Dermis microvascular lymphatic vessel endothelial cell (primary cell): ENCODE measurements around the gene DZIP3. TPM values are rescaled to one million over a fixed set of nuclear protein-coding genes. Genes with fewer than 3 reads are reported as not detected.
"Not testable (repeated sequence)": the region's sequence is repeated elsewhere in the genome, so short reads cannot be mapped to it uniquely, and the experiment has no call there.

ENCODE experiments used
- DNase-seq, 2 donors: peaks; one replicate each; pipeline versions ENCODE4 v3.0.0 to v3.0.0-alpha.2; 2010; ENCODE audit warnings: low read depth in 2 of 2
- total RNA-seq: library from RNA; depleted of rRNA; stranded (reverse); fragments of >200 nt; gene quantifications from 2 replicates; pipeline ENCODE4 v1.2.1, GENCODE V29; 2014

Gene DZIP3
- total RNA-seq, 1 donor from 2014 or later: 3.5 TPM

DNA sequence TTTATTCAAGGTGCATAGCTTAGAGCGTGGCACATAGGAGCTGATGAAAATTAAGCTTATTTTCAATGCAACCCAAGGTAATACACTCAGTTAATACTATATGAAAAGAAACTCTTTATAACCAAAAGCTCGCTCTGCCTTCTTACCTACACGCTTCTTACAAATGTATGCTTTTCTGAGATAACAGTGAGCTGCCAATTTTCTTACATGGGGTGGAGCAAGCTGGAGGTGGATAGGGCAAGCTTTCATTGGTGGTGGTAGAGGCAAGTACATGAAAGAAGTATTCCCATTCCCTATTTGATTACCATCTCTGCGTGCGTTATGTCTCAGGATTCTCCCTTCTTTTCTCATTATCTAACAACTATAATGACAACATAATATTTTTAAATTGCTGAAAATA, 8.9 kb downstream of the DZIP3 start:
- DNase-seq: no peak

DNA sequence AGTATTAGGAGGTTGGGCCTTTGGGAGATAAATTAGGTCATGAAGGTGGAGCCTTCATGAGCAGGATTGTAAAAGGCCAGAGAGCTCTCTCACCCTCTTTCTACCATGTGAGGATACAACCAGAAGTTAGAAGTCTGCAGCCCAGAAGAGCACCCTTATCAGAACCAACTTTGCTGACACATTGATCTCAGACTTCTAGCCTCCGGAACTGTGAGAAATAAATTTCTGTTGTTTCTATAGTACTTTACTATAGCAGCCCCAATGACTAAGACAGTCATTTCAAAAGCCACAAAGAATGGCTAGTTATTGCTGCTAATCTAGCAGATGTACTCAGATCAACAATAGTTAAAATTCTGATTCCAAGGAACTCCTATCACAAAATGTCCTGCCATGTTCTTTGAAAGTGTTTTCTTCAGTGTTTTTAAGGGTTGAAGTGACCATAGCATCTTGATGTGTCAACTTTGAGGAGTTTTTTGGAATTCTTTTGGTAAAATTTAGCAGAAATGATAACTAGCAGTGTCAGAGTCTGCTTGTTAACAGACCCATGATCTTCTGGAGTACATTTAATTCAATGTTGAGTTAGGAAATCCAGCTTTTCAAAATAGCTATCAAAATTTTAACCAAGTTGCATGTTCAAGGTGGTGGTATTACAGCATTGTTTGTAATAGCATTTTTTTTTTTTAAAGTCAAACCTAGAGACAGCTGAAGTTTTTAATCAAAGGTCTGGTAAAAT, 10.3 kb downstream of the DZIP3 start:
- DNase-seq: no peak

DNA sequence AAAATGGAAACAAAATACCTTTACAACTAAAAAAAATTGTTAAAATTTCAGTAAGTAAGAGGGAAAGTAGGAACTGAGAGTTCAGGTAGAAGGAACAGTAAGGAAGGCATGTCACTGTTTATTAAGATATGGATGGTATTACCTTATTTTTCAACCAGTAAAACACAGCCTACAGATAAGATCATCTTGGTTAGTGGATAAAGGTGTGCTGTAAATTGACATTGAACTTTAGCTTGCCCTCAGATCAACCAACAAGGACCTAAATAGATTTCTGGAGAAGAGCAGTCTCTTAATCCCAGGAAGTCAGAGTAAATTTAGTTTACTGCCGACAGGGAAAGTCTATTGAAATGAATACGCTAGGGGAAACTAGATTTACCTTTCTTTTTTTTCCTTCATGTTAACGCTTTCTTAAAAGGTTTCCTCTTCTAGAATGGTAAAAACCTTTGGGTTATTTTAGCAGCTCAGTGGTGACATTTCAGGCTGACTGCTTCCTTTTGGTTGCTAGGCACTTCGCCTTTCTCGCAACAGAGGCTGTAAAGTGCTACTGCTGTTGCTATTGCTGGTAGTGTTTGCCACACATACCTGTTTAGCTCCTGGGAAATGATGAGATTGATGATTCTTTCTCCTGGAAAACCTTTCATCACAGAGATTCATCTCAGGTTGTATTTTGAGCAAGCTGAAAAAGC, 12.9 kb downstream of the DZIP3 start:
- DNase-seq: no peak

DNA sequence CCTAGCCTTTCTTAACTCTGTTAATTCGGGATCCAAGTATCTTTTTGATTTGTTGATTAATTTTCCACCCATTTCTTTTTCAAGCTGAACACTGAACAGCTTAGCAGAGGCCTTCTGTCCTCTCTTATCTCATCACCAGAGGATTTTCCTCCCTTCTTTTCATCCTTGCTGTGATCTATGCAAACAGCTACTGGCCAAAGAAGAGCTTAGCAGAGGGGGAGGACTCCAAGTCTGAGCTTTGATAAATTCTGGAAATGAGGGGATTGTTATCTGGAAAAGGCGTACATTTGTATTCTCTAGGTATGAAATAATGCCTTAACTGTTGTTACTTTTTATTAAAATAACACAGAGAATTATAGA, 13.4 kb downstream of the DZIP3 start:
- DNase-seq: no peak

DNA sequence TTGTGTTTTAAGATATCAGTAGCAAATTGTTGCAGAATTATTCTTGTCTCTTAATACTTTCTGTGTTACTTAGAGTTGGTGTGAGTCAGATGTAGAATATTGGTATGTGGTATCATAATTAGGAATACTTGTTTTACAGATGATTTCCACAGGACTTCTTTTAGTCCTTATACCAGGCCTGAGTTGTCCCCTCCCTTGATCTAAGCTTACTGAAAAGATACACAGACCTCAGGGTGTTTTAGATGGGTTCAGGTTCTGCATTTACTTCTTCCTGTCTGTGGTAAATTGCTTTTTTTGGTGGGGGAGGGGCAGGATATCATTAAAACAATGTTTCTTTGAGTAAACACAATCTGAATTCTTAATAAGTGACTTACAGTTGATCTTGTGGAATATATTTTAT, 14.2 kb downstream of the DZIP3 start:
- peak in 1 of 2 donors; percentile 2 for DNase-seq

DNA sequence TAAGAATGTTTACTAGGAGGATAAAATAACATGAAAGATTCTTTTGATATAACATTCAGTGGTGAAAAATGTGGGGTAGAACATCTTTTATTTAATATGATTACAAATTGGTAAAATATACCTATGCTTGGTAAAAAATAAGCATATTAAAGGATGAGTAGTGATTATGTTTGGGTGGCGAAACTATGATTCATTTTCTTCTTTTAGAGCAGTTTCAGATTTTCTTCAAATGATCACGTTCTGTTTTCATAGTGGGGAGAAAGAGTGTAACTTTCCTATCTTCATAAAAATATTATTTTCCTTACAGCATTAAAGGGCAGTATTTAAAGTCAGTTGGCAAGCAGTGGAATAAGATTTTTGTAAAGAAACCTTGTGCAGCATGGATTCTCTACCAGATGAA, 15.5 kb downstream of the DZIP3 start:
- DNase-seq: no peak

DNA sequence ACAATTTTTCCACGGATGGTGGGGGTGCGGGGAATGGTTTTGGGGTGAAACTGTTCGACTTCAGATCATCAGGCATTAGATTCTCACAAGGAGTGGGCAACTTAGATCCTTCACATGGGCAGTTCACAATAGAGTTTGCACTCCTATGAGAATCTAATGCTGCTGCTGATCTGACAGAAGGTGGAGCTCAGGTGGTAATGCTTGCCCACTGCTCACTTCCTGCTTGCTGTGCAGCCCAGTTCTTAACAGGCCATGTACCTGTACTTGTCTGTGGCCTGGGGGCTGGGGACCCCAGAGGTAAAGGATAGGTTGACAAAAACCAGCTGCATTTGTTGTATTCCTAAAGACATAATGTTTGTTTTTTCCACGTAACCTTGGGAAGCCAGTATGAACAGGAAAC, 16.0 kb downstream of the DZIP3 start:
- DNase-seq: no peak

DNA sequence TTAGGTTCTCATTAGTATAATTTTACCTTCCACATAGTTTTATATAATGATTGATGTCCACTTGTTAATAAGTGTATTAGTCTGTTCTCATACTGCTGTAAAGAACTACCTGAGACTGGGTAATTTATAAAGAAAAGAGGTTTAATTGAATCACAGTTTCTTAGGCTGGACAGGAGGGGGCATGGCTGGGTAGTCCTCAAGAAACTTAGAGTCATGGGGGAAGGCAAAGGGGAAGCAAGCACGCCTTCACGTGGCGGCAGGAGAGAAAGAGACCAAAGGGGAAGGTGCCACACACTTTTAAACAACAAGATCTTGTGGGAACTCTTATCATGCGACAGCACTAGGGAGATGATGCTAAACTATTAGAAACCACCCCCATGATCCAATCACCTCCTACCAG, 19.2 kb downstream of the DZIP3 start:
- no peak for DNase-seq

DNA sequence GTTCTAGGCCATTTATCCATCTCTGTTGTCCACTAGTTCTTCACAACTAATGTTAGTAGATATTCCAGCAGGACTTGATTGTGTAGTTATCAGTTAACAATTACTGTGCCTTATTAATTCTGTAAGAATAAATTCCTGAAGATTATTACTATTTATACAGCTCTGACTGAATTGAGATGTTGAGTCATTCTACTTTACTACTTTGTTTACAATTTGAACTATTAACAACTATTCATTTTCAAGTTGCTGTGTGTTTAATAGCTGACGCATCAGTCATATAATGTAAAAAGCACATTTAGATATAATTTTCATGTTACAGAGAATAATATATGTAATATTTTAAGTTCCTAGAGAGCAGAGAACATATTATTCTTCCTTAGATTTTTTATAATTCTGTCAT, 21.1 kb downstream of the DZIP3 start:
- no peak for DNase-seq

DNA sequence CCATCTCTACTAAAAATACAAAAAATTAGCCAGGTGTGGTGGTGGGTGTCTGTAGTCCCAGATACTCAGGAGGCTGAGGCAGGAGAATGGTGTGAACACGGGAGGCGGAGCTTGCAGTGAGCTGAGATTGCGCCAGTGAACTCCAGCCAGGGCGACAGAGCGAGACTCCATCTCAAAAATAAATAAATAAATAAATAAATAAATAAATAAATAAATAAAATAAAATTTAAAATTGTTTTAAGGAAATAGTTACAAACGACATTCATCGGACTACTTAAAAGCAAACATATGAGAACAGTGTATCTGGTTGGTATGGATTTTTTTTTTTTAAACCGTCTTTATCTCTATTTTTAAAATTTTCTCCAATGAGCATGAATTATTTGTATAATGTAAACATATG, 26.6 kb downstream of the DZIP3 start:
- DNase-seq: not testable (repeated sequence)

DNA sequence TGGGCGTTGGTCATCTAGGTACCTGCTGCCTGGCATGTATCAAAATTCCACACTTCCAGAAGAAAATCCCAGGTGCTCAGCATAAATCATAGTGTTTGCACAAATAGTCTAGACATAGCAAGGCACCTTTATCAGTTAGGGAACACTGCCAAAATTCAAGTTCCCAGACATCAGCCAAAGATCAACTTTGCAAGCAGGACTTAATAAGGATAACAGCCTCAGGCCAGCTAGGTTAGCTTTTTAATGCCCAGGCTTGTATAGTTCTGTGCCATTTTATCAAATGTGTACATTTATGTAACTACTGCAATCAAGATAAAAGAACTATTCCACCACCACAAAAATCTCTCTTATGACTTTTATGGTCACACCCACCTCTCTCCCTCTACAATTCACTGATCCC, 30.7 kb downstream of the DZIP3 start:
- no peak for DNase-seq

DNA sequence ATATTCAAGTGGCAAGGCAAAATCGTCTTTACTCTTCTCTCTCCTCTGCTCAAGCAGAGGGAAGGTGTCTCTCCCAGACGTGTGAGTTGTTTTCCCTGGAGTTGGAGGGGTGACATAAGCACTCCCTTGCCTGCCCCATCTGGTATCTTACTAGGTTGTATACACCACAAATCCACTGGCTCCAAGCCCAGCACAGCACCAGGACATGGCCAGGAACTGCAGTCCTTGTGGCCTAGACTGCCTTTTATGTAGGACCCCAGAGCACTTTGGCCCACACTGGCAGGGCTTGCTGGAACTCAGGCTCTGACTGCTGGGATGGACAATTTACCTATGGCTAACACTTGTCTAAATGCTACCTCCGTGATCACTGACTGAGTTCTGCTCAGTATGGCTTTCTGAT, 34.0 kb downstream of the DZIP3 start:
- DNase-seq: no peak

DNA sequence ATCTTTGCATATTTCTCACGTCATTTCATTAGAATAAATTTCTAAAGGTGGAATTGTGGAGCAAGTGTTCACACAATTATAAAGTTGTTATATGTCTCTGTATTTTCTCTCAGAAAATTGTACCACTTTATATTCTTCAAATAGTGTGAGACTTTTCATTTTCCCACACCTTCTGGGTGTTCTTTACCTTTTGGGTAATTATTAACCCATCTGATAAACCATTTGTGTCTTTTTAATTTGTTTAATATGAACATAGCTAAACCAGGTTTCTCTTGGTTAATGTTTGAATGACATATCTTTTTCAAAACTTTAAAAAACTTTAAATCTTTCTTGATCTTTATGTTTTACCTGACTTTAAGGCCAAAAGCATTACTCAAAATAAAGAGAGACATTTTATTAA, 40.5 kb downstream of the DZIP3 start:
- DNase-seq: no peak

DNA sequence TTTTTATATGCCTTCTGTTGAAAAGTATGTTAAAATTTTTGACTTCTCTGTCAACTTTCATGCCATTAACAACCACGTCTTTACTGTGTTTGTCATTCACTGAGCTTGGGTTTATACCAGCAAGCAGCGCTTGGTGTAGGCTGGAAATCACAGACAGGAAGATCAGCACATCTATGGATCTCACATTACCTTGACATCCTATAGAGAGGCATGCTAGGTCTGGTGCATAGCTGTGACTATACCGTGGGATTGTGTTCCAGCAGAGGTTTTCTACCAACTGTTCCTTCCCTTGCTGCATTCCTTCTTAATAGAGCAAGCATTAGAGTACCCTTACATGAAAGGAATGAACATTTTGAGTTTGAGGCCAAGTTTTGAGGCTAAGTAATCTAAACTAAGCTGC, 53.0 kb downstream of the DZIP3 start:
- no peak for DNase-seq

DNA sequence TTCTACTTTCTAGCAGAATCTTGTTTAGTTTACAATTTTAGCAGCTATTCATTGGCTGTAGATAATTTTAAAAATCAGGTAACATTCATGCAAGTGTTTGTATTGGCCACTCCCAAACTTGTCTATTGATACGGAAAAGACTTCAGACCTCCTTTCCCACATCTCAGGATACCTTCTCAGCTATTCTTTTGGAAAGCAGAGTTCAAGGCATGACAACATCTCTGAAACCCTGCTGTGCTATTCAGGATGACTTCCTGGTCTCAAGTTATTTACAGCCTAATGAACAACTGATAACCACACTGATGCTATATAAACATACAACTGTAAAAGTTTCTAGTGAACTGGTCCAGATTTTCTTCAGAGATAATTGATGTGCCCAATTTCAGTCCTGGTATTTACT, 55.8 kb downstream of the DZIP3 start:
- no peak for DNase-seq

DNA sequence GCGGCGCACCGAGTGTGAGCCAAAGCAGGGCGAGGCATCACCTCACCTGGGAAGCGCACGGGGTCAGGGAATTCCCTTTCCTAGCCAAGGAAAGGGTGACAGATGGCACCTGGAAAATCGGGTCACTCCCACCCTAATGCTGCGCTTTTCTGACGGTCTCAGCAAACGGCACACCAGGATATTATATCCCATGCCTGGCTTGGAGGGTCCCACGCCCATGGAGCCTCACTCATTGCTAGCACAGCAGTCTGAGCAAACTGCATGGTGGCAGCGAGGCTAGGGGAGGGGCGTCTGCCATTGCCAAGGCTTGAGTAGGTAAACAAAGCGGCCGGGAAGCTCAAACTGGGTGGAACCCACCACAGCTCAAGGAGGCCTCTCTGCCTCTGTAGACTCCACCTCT, 66.1 kb downstream of the DZIP3 start:
- DNase-seq: not testable (repeated sequence)

DNA sequence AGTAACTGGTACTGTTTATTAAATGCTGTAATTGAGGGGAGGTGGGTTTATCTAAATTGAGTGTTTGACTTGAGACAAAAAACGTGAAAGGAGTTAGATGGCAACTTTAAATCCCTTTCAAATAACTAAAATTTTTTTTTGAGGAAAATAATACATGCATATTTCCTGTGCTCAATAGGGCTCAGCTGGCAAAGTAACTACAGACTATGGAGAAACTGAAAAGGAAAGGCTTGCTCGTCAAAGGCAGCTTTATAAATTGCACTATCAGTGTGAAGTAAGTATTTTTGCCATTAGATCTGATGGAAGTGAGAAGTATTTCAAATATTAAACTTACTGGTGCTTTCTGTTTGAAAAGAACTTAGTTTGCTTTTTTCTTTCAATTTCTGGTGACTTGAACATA, 72.2 kb downstream of the DZIP3 start:
- DNase-seq: no peak

DNA sequence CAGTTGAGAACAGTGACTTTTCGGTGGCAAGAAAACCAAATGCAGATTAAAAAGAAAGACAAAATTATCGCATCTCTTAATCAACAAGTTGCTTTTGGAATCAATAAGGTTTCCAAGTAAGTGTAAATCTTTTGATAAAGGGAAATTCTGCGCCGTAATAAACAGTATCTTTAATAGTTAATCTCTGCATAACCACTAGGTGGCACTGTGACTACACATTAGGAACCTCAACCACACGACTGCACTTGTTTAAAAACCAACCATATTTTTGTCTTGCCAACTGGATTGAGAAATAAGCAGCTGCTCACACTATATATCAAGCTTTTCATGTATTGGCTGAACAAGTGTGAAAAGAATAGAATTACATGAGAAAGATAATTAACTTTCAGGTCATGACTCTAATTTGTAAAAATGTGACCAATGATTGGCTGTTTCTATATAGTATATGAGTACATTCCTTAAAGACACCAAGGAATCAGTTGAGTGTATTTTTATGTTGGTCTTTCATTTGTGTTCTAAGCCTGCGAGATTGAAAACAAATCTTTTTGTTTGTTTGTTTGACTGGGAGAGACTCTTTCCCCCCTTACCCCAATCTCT, 72.7 kb downstream of the DZIP3 start:
- peak; percentile 73 to 74 for DNase-seq

DNA sequence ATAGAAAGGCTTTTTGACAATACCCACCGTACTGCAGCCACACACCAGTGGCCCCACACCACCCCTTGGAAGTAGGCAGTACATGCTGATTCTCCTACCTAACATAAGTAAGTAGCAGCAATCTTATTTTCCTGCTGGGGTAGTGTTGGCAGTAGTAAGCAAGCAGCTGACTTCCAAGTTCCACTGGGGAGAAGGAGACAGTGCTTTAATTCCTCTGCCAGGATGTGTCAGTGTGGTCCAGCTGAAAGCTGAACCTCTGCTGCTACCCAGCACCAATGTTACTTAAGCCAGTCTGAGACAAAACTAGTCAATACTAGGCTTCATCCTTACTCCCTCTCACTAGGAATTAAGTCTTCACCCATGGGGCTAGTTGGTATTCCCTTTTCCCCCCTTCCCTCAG, 74.7 kb downstream of the DZIP3 start:
- no peak for DNase-seq

DNA sequence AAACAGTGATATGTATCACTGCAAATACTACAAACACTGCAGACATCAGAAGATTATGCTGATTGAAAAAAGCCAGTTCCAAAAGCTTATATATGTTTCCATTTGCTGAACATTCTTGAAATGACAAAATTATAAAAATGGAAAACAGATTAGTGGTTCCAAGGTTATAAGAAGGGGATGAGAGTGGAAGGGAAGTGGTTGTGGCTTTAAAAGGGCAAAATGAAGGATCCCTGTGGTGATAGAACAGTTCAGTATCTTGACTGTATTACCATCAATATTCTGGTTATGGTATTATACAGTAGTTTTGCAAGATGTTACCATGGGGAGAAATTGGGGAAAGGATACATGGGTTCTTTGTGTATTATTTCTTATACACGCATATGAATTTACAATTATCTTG, 77.8 kb downstream of the DZIP3 start:
- no peak for DNase-seq

DNA sequence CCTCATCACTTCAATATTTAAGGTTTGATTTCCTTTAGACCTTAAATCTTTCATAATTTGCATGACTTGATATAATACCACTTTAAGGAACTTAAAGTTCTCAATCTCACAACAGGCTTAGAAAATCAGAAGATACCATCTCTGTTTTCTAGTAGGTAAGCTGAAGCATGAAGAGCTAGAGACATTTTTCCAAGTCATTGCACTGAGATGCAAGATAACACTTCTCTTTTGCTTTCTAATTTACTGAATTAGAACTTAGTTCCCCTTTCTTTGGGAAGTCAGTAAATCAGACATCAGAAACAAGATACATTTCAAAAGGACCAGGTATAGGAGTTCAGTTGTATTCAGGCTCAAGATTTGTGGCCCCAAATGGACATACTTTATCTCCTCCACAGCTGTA, 79.7 kb downstream of the DZIP3 start:
- no peak for DNase-seq

DNA sequence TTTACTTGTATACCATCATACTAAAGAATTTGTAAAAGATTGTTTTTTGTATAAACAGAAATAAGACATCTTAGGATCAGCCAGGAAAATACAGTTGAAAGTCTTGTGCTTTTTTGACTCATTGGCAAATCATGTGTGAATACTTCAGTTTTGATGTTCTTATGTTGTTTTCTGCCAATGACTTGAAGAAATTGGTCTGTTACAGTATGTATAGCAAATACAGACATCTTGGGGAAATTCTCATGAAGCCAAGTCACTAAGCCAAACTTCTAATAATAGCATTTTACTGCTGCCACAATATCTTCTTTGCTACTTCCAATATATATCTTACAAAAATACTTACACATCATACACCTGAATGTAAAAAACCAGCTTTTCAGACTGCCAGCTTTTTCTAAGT, 83.2 kb downstream of the DZIP3 start:
- no peak for DNase-seq

DNA sequence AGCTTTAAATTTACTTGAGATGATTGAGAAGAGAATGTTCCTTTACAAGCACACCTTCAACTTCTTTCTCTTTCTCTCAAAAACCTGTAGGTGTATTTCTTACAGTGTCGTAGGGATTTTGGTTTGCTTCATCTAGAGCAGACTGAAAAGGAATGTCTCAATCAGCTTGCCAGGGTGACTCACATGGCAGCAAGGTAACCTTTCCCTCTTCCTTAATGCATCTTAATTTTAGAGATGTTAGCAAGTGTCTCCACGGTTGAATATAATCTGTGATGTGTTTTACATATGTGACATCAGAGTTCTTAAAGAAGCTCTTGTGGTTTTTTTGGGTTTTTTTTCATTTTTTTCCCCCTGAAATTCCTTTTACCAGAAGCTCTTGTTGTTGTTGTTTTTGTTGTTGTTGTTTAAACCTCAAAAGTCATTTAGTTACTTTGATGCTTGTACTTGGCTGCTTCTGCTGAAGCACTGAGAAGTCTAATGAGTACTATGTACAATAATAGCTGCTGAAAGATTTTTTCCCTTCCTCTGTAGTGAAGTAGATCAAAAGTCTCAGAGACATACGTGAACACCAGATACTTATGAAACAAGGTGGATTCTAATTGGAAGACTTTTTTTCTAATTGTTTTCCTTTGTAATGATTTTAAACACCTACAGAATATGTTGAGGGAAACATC, 84.6 kb downstream of the DZIP3 start:
- DNase-seq: no peak
